Activated T-cell treated with anti-CD3 and anti-CD28 coated beads, Interleukin-2, amount 50 U/mL, for 72 hours (primary cell): ENCODE data around the gene HSPB8. TPM values are rescaled to one million over a fixed set of nuclear protein-coding genes. Genes with fewer than 3 reads are reported as not detected.

Source experiments
- ATAC-seq, 2 donors: fragments of 150-1000 bp; cut with Tn5 transposase; replicated peaks in 1 of 2; 2 replicates each; pipeline ENCODE4 v1.10.0; 2021; ENCODE audit warnings: moderate library complexity in 2 of 2, mild to moderate bottlenecking in 1 of 2
- DNase-seq, 2 donors: peaks; one replicate each; pipeline ENCODE4 v3.0.0; 2021 to 2022; ENCODE audit warnings: mixed read lengths in 1 of 2
- H3K27ac Mint-ChIP-seq: one replicate; pipeline ENCODE4 v1.8.0; 2022; ENCODE audit warnings: mild to moderate bottlenecking, moderate library complexity, mixed read lengths
- H3K27me3 Mint-ChIP-seq: one replicate; pipeline ENCODE4 v1.8.0; 2022; ENCODE audit warnings: low read depth, mixed read lengths
- H3K36me3 Mint-ChIP-seq, 2 donors: one replicate each; pipeline ENCODE4 v1.8.0; 2022; ENCODE audit warnings: mixed read lengths in 2 of 2, mild to moderate bottlenecking in 1 of 2; ENCODE audit not compliant: insufficient read depth in 2 of 2
- H3K4me1 Mint-ChIP-seq: one replicate; pipeline ENCODE4 v1.8.0; 2022; ENCODE audit warnings: low read depth, mixed read lengths
- H3K4me3 Mint-ChIP-seq, 2 donors: one replicate each; pipeline ENCODE4 v1.8.0; 2022; ENCODE audit warnings: mild to moderate bottlenecking in 2 of 2, mixed read lengths in 2 of 2, moderate library complexity in 2 of 2
- H3K9me3 Mint-ChIP-seq, 2 donors: one replicate each; pipeline ENCODE4 v1.8.0; 2022; ENCODE audit warnings: mixed read lengths in 2 of 2
- total RNA-seq, 2 donors: library from RNA; stranded (reverse); gene quantifications; one replicate each; pipeline ENCODE4 v1.2.3, GENCODE V29; 2022

The HSPB8 gene
- not detected for total RNA-seq

- Mint-ChIP-seq H3K36me3 (no peaks in the 10 kb centered on the region), H3K9me3 (no peaks in the 10 kb centered on the region), H3K27ac (no peak within 1 kb of the TSS), H3K27me3 (peaks cover 6% of the 10 kb centered on the region), H3K4me1 (no peaks in the 10 kb centered on the region), H3K4me3 (no peak within 1 kb of the TSS)
- ATAC-seq (no peak), DNase-seq (no peak)
Measured at GRCh38 chr12:119178544-119179334, at the start of gene HSPB8. HSPB8 (plus strand) TSS chr12:119178931; CDS start chr12:119179313, 382 bp downstream.

DNA sequence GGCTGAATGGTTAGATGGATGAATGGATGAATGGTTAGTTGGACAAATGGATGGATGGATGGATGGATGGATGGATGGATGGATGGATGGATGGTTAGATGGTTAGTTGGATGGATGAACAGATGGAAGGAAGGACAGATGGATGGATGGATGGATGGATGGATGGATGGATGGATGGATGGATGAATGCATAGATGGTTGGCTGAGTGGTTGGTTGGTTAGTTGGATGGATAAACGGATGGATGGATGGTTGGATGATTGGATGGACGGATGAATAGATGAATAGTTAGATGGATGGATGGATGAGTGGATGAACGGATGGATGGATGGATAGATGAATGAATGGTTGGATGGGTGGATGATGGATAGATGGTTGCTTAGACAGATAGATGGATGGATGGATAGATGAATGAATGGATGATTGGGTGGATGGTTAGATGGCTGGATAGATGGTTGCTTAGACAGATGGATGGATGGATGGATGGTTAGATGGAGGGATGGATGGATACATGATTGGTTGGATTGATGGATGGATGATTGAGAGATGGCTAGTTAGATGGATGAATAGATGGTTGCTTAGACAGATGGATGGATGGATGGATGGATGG, 48.8 kb upstream of the HSPB8 start:
- Mint-ChIP-seq H3K4me1 (no peaks in the 10 kb centered on the region), H3K9me3 (peaks cover 10% of the 10 kb centered on the region in 2 donors), H3K4me3 (no peak overlapping the region), H3K36me3 (peaks cover 0 to 2% of the 10 kb centered on the region in 2 donors), H3K27ac (no peak overlapping the region), H3K27me3 (no peaks in the 10 kb centered on the region)
- DNase-seq (no peak), ATAC-seq (no peak)

- Mint-ChIP-seq H3K27me3 (no peaks in the 10 kb centered on the region), H3K9me3 (peaks cover 8 to 10% of the 10 kb centered on the region in 2 donors), H3K4me3 (no peak overlapping the region), H3K36me3 (peaks cover 0 to 2% of the 10 kb centered on the region in 2 donors), H3K4me1 (no peaks in the 10 kb centered on the region), H3K27ac (no peak overlapping the region)
- ATAC-seq: no peak
- no peak for DNase-seq
Measured at GRCh38 chr12:119130523-119130922, 48.2 kb upstream of the HSPB8 start.

DNA sequence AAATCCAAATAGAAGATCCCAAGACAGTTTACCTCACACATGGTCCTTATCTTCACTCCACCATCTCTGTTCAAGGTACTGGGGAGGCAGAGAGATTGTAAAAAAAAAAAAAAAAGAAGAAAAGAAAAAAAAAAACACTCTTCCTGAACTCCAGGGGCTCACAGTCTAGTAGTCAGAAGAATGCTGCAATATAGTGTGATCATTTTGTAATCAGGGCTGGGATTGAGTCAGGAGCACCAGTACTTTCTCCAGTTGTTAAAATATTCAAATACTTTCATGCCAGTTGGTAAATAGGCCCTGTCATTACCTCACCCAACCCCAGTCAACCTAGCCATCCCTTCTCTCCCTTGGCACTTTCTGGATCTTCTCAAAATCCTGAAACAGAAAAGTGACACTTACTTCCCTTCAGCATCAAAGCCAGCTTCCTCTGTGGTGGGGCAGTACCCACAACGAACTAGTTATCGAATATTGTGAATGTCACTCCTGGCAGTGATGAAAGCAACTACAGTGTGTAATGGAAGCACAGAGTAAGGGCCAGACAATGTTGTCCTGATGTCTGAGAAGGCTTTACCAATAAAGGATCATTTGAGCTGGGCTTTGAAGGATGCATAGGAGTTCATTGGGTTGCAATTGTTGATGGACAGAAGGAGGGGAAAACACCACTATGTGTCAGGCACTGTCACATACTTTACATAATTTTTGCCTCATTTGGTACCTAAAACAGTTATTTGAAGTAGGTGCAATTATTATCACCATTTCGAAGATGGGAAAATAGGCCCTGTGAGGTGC, 44.3 kb upstream of the HSPB8 start:
- Mint-ChIP-seq H3K27me3 (no peaks in the 10 kb centered on the region), H3K9me3 (peaks cover 7 to 11% of the 10 kb centered on the region in 2 donors), H3K4me3 (no peak overlapping the region), H3K36me3 (peaks cover 0 to 1% of the 10 kb centered on the region in 2 donors), H3K4me1 (no peaks in the 10 kb centered on the region), H3K27ac (no peak overlapping the region)
- ATAC-seq (no peak), DNase-seq (no peak)

DNA sequence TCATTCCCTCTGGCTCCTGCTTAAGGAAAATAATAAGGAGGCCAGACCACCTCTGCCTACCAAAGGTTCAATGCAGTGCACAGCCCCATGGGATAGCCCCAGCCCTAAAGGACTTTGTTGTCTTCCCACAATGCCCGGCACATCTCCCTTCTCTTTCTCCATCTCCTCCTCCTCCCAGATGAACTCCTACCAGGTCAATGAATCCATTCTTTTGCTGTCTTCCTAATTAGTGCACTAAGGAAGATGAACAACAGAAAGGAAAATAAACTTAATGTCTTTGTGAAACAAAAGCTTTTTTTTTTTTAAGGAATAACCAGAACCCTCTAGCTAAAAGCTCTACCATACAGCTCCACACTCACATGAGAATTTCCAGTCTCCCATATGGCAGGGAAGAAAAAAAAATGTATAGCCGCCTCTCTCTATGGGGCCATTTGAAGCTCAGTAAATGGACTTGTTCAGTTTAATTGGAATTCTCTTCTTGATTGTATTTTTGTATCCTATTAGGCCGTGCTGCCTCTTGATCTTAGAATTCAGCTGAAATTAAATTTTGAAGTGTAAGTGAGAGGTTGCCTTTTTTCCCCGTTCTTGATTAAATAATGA, 41.8 kb upstream of the HSPB8 start:
- Mint-ChIP-seq H3K9me3 (peaks cover 0 to 4% of the 10 kb centered on the region in 2 donors), H3K27me3 (no peaks in the 10 kb centered on the region), H3K4me1 (no peaks in the 10 kb centered on the region), H3K27ac (no peak overlapping the region), H3K36me3 (no peaks in the 10 kb centered on the region), H3K4me3 (no peak overlapping the region)
- no peak for DNase-seq
- no peak for ATAC-seq

DNA sequence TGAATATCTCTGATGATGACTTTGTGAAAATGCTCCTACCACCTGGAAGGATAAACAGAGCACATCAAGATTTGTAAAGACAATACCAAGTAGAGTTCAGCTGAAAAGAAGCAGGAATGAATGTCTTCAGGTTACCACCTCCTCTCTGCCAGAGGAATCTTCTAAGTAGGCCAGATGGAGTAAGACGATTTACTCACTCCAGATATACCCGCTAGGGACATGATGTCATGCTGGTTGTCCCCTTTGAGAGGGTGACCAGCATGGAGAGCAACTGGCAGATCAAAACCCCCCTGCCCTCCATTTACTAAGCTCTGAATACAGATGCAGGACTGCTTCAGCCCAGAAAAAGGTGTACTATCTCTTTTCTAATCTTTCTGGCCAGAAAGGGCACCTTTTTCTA, 39.3 kb upstream of the HSPB8 start:
- Mint-ChIP-seq H3K4me3 (no peak overlapping the region), H3K4me1 (no peaks in the 10 kb centered on the region), H3K9me3 (peaks cover 0 to 2% of the 10 kb centered on the region in 2 donors), H3K27me3 (no peaks in the 10 kb centered on the region), H3K27ac (no peak overlapping the region), H3K36me3 (no peaks in the 10 kb centered on the region)
- no peak for DNase-seq
- no peak for ATAC-seq

GRCh38 chr12:119145367-119145766, 33.4 kb upstream of the HSPB8 start:
- H3K4me1 Mint-ChIP-seq: no peaks in the 10 kb centered on the region
- peaks cover 8% of the 10 kb centered on the region for H3K27me3 Mint-ChIP-seq
- DNase-seq (no peak), ATAC-seq (no peak)
- H3K9me3 Mint-ChIP-seq: no peaks in the 10 kb centered on the region
- no peaks in the 10 kb centered on the region for H3K36me3 Mint-ChIP-seq
- no peak overlapping the region for H3K4me3 Mint-ChIP-seq
- H3K27ac Mint-ChIP-seq: no peak overlapping the region

- ATAC-seq (no peak), DNase-seq (no peak)
- H3K9me3 Mint-ChIP-seq: peaks cover 2 to 4% of the 10 kb centered on the region in 2 donors
- no peaks in the 10 kb centered on the region for H3K36me3 Mint-ChIP-seq
- H3K4me1 Mint-ChIP-seq: no peaks in the 10 kb centered on the region
- no peak overlapping the region for H3K4me3 Mint-ChIP-seq
- H3K27ac Mint-ChIP-seq: no peak overlapping the region
- H3K27me3 Mint-ChIP-seq: peaks cover 8% of the 10 kb centered on the region
Measured at GRCh38 chr12:119147847-119148448, 30.8 kb upstream of the HSPB8 start.

DNA sequence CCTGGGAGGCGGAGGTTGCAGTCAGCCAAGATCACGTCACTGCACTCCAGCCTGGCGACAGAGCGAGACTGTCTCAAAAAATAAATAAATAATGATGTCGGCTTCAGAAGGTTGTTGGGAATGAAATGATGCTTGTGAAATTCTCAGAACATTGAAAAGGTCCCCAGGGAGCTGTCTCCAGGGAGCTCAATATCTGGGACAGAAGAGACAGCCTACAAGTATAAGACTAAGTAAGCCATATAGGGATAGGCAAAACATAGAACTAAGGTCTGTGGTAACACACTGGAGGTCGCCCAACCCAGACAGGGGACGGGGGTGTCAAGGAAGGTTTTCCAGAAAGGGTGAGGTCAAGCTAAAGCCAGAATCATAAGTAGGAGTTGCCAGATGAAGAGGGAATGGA, 29.5 kb upstream of the HSPB8 start:
- H3K4me3 Mint-ChIP-seq: no peak overlapping the region
- DNase-seq: no peak

GRCh38 chr12:119151445-119152026, 27.2 kb upstream of the HSPB8 start:
- Mint-ChIP-seq H3K36me3 (peaks cover 2 to 3% of the 10 kb centered on the region in 2 donors), H3K4me3 (no peak overlapping the region)

More for the DNA sequence above, 29.5 kb upstream of the HSPB8 start:
- H3K9me3 Mint-ChIP-seq: peaks cover 2 to 7% of the 10 kb centered on the region in 2 donors
- no peaks in the 10 kb centered on the region for H3K4me1 Mint-ChIP-seq
- H3K27me3 Mint-ChIP-seq: peaks cover 8% of the 10 kb centered on the region
- no peak for ATAC-seq
- peaks cover 2 to 3% of the 10 kb centered on the region in 2 donors for H3K36me3 Mint-ChIP-seq
- H3K27ac Mint-ChIP-seq: no peak overlapping the region

GRCh38 chr12:119153477-119154434, 25.0 kb upstream of the HSPB8 start:
- ATAC-seq: peak; percentile 30 to 37
- H3K4me3 Mint-ChIP-seq: peak overlapping the region in 1 of 2 donors; percentile 33
- H3K27me3 Mint-ChIP-seq: no peaks in the 10 kb centered on the region
- H3K36me3 Mint-ChIP-seq: peaks cover 2 to 3% of the 10 kb centered on the region in 2 donors
- H3K27ac Mint-ChIP-seq: no peak overlapping the region
- no peaks in the 10 kb centered on the region for H3K4me1 Mint-ChIP-seq
- DNase-seq: peak; percentile 5 to 23
- H3K9me3 Mint-ChIP-seq: peaks cover 2 to 8% of the 10 kb centered on the region in 2 donors

More at GRCh38 chr12:119151445-119152026, 27.2 kb upstream of the HSPB8 start:
- peaks cover 2 to 8% of the 10 kb centered on the region in 2 donors for H3K9me3 Mint-ChIP-seq
- H3K27me3 Mint-ChIP-seq: no peaks in the 10 kb centered on the region
- DNase-seq (no peak), ATAC-seq (no peak)
- H3K27ac Mint-ChIP-seq: no peak overlapping the region
- no peaks in the 10 kb centered on the region for H3K4me1 Mint-ChIP-seq
